ENCODE measurements around the gene PIGL.
"Not testable (repeated sequence)": the region's sequence is repeated elsewhere in the genome, so short reads cannot be mapped to it uniquely, and the experiment has no call there.

Gene PIGL

GRCh38 chr17:16222406-16222805 is 5.4 kb downstream of the PIGL start:
- no peak for DNase-seq

GRCh38 chr17:16229912-16230561 is 13.0 kb downstream of the PIGL start:
- DNase-seq: not testable (repeated sequence)

DNA sequence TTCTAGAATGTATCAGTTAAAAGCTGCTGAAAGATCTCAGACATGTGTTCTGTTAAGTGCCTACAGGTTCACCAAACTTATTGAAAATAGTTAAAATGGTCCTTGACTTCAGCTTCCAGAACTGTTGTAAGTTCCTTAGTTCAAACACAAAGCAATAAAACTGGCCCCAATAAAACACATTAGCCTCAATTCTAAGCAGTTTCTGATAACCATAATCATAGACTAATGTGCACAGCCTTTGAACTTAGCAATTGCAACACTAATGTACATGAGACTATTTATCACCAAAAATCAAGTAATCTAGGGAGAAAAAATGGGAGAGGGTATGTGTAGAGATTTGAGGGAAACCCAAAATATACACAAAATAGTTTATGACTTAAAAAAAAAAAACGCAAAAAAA is 15.4 kb downstream of the PIGL start:
- no peak for DNase-seq

- no peak for DNase-seq
These were observed 22.9 kb downstream of the PIGL start for GRCh38 chr17:16239931-16240330.

GRCh38 chr17:16241906-16242399 is 24.9 kb downstream of the PIGL start:
- DNase-seq: no peak

DNA sequence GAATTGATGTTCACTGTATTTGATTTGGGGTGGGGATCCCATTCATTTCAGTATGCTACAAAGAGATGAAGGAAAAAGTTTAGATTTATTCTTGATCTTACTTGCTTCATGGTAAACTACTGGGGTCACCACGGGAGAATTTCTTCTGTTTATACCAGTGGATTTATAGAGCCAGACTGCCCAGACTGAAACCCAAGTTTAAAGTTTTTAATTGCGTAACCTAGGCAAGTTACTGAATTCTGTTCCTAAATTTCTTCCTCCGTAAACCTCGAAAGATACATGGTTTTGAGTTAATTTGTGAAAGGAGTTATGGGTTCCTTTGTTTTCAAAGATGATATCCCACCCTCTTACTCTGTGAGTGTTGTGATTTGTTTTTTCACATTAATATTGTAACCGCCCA is 26.4 kb downstream of the PIGL start:
- DNase-seq: no peak

DNA sequence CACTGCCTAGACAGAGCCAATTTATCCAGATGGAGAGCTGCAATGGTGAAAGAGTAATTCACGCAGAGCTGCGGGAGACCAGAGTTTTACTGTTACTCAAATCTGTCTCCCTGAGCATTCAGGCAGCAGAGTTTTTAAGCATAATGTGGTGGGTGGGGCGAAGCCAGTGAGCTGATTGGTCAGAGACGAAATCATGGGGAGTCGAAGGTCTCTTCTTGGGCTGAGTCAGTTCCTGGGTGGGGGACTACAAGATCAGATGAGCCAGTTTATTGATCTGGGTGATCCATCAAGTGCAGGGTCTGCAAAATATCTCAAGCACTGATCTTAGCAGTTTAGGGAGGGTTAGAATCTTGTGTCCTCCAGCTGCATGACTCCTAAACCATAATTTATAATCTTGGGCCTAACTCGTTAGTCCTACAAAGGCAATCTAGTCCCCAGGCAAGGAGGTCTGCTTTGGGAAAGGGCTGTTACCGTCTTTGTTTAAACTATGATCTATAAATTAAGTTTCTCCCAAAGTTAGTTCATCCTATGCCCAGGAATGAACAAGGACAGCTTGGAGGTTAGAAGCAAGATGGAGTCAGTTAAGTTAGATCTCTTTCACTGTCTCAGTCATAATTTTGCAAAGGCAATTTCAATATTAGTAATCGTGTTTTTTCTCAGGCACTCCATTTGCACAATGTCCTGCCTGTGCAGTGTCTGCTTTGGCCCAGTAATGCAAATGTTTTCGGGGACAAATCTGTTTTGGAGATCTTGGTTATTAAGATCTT is 27.0 kb downstream of the PIGL start:
- no peak for DNase-seq

GRCh38 chr17:16247586-16247984 is 30.6 kb downstream of the PIGL start:
- no peak for DNase-seq

- no peak for DNase-seq
These were observed 33.6 kb downstream of the PIGL start for GRCh38 chr17:16250635-16251034.

GRCh38 chr17:16251043-16251442 is 34.0 kb downstream of the PIGL start:
- no peak for DNase-seq

DNA sequence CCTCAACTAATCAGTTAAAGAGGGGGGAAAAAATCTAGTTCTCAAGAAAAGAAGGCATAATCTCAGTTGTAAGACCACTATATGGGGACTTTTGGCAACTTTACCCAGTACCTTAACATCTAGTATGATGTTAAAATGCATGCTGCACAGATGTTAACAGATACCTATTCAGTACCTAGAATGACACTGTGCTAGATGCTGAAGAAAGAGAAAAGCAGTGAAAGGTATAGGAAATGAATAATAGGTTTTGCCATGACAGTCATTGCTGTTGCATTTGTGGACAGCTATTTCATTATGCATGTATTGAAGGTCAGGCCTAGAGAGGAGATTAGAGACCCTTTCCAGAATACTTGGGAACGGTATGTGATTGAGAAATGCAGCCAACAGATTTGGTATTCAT is 34.5 kb downstream of the PIGL start:
- DNase-seq: no peak

DNA sequence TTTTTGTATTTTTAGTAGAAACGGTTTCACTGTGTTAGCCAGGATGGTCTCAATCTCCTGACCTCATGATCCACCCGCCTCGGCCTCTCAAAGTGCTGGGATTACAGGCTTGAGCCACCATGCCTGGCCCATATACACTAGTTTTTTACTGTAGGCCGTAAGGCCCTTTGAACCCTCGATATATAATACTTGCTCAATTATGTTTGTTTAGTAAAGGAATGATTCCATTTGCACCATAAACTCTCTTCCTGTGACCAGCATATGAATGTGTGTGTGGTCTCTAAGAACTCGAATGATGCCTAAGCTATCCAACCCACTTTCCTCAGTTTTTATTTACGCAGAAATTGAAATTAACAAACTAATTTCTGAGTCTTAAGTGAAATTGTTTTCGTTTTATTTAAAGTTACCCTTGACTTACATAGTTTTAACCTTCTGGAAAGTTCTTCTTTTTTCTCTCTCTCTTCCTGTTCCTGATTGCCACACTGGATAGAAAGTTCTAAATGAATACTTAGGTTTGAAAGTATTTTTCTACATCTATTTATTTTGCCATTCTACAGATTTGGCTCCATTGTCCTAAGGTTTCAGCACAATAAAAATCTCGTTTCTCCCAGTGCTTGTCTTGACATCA is 37.9 kb downstream of the PIGL start:
- DNase-seq: no peak

- DNase-seq: no peak
These were observed 38.5 kb downstream of the PIGL start for GRCh38 chr17:16255481-16255921.

GRCh38 chr17:16258901-16259300 is 41.9 kb downstream of the PIGL start:
- no peak for DNase-seq

DNA sequence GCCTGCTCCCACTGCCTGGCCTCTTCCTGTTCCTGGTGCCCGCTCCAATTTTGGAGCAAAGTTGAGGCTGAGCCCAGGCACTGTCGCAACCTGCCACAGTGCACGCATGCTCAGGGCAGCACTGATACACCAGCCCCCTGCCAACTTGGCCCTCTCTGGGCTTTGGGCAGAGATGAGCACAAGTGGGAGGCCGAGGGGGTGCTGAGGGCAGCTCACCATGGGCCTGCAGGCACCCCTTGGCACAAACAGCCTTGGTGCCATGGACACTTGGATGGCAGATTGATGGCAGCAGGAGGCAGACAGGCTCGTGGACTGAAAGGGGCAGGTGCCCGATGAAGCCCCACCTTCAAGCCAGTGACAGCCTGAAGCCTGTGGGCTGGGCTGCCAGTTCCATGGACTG is 42.9 kb downstream of the PIGL start:
- DNase-seq: no peak

- DNase-seq: no peak
These were observed 44.0 kb downstream of the PIGL start for GRCh38 chr17:16261049-16261448.

DNA sequence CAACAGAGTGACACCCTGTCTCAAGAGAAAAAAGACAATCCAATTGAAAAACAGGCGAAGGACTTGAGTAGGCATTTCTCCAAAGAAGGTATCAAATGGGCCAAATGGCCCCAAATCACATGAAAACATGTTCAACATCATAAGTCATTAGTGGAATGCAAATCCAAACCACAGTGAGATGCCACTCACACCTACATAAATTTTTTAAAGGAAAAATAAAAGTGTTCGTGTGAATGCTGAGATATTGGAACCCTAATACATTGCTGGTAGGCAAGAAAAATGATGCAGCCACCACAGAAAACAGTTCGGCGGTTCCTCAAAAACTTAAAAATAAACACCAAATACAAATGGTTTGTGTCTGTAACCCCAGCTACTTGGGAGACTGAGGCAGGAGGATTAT is 45.2 kb downstream of the PIGL start:
- no peak for DNase-seq

GRCh38 chr17:16267174-16267573 is 50.2 kb downstream of the PIGL start:
- DNase-seq: no peak

- DNase-seq: no peak
These were observed 52.6 kb downstream of the PIGL start for GRCh38 chr17:16269658-16270057.

DNA sequence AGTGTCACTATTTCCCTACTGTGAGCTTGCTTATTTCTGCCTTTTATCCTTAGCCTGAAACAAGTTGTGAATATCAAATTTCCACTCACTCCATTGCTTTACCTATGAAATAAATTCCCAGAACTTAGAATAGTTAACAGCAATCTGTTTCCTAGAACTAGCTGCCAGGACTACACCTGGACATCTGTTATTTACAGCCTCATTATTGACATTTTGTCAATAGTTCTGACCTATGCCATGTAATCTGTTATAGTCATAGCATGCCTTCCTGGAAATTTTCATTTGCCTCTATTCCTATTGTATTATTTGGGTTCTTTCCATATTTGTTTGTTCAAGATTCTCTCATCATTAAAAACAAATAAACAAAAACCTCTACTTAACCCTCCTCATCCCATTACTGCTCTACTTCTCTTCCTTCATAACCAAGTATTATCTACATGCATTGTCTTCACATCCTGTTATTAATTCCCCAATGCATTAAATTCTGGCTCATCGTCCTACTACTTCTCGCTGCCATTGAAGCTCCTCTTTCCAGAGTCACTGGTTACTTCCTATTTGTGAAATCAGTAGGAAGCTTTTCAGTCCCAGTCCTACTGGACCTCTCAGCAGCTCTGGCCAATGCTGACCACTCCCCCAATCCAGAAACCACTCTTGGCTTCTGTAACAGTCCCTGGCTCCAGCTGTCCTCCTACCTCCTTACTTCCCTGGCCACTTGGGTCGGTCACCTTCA is 55.3 kb downstream of the PIGL start:
- no peak for DNase-seq

GRCh38 chr17:16273499-16273898 is 56.5 kb downstream of the PIGL start:
- no peak for DNase-seq

DNA sequence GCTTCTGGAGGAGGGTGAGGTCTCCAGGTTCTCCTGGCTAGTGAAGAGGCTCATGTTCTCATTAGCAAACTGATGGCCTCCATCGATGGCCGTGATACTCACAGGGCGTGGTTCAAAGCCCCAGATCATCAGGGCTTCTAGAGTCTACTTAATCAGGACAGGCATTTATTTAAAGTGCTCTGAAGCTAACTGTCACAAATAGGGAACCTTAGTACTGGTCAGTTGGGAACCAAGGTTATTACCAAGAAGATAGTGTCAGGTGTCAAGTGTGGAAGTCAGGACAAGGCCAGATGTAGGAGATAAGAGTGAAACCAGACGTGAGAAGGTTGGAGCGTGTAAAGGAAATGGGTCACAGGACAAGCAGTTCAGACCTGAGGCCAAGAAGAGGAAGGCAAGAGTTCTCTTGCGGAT is 56.9 kb downstream of the PIGL start:
- no peak for DNase-seq

DNA sequence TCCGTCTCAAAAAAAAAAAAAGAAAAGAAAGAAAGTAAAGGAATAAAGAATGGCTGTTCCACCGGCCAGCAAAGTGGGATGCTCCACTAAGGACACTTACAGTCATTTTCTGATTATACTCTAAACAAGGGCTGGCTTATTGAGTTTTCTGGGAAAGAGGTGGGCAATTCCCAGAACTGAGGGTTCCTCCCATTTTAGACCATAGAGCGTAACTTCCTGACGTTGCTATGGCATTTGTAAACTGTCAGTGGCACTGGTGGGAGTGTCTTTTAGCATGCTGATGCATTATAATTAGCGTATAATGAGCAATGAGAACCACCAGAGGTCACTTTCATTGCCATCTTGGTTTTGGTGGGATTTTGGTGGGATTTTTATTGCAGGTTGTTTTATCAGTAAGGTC is 58.0 kb downstream of the PIGL start:
- no peak for DNase-seq
